Endodermal cell (in vitro differentiated cells): ENCODE measurements around the gene NCAPH2. TPM values are rescaled to one million over a fixed set of nuclear protein-coding genes. Genes with fewer than 3 reads are reported as not detected.

ENCODE experiments used
- DNase-seq: peaks from one replicate; pipeline ENCODE4 v3.0.0-alpha.2; 2017
- H3K27ac ChIP-seq: 2 replicates; pipeline ENCODE4 v1.5.1; 2013; ENCODE audit warnings: mild to moderate bottlenecking, low read depth, low read length, moderate library complexity
- H3K27me3 ChIP-seq: 2 replicates; pipeline ENCODE4 v1.6.1; 2013; ENCODE audit warnings: mild to moderate bottlenecking, low read length, moderate library complexity; ENCODE audit not compliant: insufficient read depth, control insufficient read depth, poor library complexity, severe bottlenecking
- H3K36me3 ChIP-seq: 2 replicates; pipeline ENCODE4 v1.7.0; 2013; ENCODE audit warnings: mild to moderate bottlenecking, low read length, moderate library complexity; ENCODE audit not compliant: control insufficient read depth, insufficient read depth
- H3K4me1 ChIP-seq: one replicate; pipeline ENCODE4 v1.7.0; 2013; ENCODE audit warnings: low read length; ENCODE audit not compliant: control insufficient read depth, insufficient read depth
- H3K4me3 ChIP-seq: 2 replicates; pipeline ENCODE4 v1.5.1; 2013; ENCODE audit warnings: mild to moderate bottlenecking, low read length, moderate library complexity
- H3K9ac ChIP-seq: 2 replicates; pipeline ENCODE4 v1.6.1; 2013; ENCODE audit warnings: mild to moderate bottlenecking, low read length, moderate library complexity; ENCODE audit not compliant: poor library complexity, severe bottlenecking; ENCODE audit errors: extremely low read depth
- H3K9me3 ChIP-seq: 2 replicates; pipeline ENCODE4 v1.6.1; 2013; ENCODE audit warnings: mild to moderate bottlenecking, low read length, moderate library complexity; ENCODE audit not compliant: control insufficient read depth
- H3K27ac Mint-ChIP-seq: 2 replicates; pipeline ENCODE4 v1.8.0; 2020; ENCODE audit warnings: mixed read lengths
- H3K27me3 Mint-ChIP-seq: 2 replicates; pipeline ENCODE4 v1.8.0; 2021; ENCODE audit warnings: mild to moderate bottlenecking, mixed read lengths; ENCODE audit not compliant: insufficient read depth
- H3K36me3 Mint-ChIP-seq: 2 replicates; pipeline ENCODE4 v1.8.0; 2020; ENCODE audit warnings: low read depth, mixed read lengths
- H3K4me1 Mint-ChIP-seq: 2 replicates; pipeline ENCODE4 v1.8.0; 2020; ENCODE audit warnings: mixed read lengths
- H3K4me3 Mint-ChIP-seq: 2 replicates; pipeline ENCODE4 v1.8.0; 2020; ENCODE audit warnings: mild to moderate bottlenecking, moderate library complexity, mixed read lengths
- H3K9me3 Mint-ChIP-seq: 2 replicates; pipeline ENCODE4 v1.8.0; 2020; ENCODE audit warnings: mild to moderate bottlenecking, mixed read lengths
- WGBS, 2 experiments: methylation state at CpG; one replicate each; pipeline versions ENCODE4 v1.1.5 to v1.1.7; 2013; ENCODE audit warnings: missing lambda C conversion rate in 2 of 2, mixed read lengths in 1 of 2; ENCODE audit not compliant: insufficient coverage in 1 of 2, insufficient read length in 1 of 2; 5-methylcytosine and 5-hydroxymethylcytosine counted together
- total RNA-seq, 2 donors: library from RNA; stranded (reverse); fragmentation: NEBNext Ultra II Directional in 1 of 2; extraction: Animal tissue kit (Norgen Biotek cat#: 25700) in 1 of 2; gene quantifications; 2 replicates in 1 of 2; 3 replicates in 1 of 2; pipeline ENCODE4 v1.2.1, GENCODE V29; 2021
- TF ChIP-seq, protein P1 (sequence below): fragments of 200-600 bp; sonication (generic); conservative IDR thresholded peaks from 2 replicates; pipeline ENCODE4 v1.5.0; 2021; ENCODE audit warnings: antibody characterized with exemption, mild to moderate bottlenecking

NCAPH2 gene
- total RNA-seq, 2 donors from 2014 or later = 63.3 to 73.1 TPM

DNA sequence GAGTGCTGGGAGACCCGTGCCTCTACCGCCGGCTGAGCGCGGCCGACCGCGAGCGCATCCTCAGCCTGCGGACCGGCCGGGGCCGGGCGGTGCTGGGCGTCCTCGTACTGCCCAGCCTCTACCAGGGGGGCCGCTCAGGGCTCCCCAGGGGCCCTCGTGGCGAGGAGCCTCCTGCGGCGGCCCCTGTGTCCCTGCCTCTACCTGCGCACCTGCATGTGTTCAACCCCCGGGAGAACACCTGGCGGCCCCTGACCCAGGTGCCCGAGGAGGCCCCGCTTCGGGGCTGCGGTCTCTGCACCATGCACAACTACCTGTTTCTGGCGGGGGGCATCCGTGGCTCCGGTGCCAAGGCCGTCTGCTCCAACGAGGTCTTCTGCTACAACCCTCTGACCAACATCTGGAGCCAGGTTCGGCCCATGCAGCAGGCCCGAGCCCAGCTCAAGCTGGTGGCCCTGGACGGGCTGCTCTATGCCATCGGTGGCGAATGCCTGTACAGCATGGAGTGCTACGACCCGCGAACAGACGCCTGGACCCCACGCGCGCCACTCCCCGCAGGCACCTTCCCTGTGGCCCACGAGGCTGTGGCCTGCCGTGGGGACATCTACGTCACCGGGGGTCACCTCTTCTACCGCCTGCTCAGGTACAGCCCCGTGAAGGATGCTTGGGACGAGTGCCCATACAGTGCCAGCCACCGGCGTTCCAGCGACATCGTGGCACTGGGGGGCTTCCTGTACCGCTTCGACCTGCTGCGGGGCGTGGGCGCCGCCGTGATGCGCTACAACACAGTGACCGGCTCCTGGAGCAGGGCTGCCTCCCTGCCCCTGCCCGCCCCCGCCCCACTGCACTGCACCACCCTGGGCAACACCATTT lies 41.1 kb downstream of the NCAPH2 start:
- Histone ChIP-seq H3K27me3 (peaks cover 11% of the 10 kb centered on the region), H3K36me3 (no peaks in the 10 kb centered on the region), H3K9ac (no peak overlapping the region), H3K4me1 (no peaks in the 10 kb centered on the region), H3K9me3 (no peaks in the 10 kb centered on the region), H3K27ac (no peak overlapping the region), H3K4me3 (no peak overlapping the region)
- Mint-ChIP-seq H3K4me3 (no peak overlapping the region), H3K27ac (no peak overlapping the region), H3K4me1 (peaks cover 3% of the 10 kb centered on the region), H3K9me3 (no peaks in the 10 kb centered on the region), H3K36me3 (no peaks in the 10 kb centered on the region), H3K27me3 (peaks cover 18% of the 10 kb centered on the region)
- DNase-seq = no peak
- TF ChIP-seq, protein P1, sequence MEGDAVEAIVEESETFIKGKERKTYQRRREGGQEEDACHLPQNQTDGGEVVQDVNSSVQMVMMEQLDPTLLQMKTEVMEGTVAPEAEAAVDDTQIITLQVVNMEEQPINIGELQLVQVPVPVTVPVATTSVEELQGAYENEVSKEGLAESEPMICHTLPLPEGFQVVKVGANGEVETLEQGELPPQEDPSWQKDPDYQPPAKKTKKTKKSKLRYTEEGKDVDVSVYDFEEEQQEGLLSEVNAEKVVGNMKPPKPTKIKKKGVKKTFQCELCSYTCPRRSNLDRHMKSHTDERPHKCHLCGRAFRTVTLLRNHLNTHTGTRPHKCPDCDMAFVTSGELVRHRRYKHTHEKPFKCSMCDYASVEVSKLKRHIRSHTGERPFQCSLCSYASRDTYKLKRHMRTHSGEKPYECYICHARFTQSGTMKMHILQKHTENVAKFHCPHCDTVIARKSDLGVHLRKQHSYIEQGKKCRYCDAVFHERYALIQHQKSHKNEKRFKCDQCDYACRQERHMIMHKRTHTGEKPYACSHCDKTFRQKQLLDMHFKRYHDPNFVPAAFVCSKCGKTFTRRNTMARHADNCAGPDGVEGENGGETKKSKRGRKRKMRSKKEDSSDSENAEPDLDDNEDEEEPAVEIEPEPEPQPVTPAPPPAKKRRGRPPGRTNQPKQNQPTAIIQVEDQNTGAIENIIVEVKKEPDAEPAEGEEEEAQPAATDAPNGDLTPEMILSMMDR = no peak
- WGBS, 2 experiments = 95% methylated on average over 31 to 68 of the region's 68 CpGs

DNA sequence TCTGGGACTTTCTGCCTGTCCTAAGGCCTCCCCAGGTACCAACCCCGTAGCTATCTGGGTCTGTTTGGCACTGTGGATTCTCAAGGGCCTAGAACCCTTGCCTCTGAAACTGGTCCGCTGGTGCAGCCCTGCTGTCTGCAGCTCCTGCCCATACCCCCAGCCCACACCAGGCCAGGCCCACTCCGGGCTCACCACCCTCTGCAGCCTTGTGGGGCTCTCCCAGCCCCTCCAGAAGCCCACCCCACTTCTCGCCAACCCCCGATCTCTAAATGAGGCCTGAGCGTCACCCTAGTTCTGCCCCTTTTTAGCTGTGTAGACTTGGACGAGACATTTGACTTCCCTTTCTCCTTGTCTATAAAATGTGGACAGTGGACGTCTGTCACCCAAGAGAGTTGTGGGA lies 42.4 kb downstream of the NCAPH2 start:
- peaks cover 3% of the 10 kb centered on the region for H3K4me1 Mint-ChIP-seq
- H3K36me3 ChIP-seq = no peaks in the 10 kb centered on the region
- peaks cover 8% of the 10 kb centered on the region for H3K27me3 Mint-ChIP-seq
- no peaks in the 10 kb centered on the region for H3K27me3 ChIP-seq
- H3K9me3 Mint-ChIP-seq = no peaks in the 10 kb centered on the region
- no peaks in the 10 kb centered on the region for H3K9me3 ChIP-seq
- no peak overlapping the region for H3K27ac ChIP-seq
- H3K36me3 Mint-ChIP-seq = no peaks in the 10 kb centered on the region
- TF ChIP-seq, protein P1 = no peak
- no peaks in the 10 kb centered on the region for H3K4me1 ChIP-seq
- H3K9ac ChIP-seq = no peak overlapping the region
- no peak overlapping the region for H3K4me3 Mint-ChIP-seq
- no peak overlapping the region for H3K27ac Mint-ChIP-seq
- no peak overlapping the region for H3K4me3 ChIP-seq
- DNase-seq = no peak
- 92 to 95% methylated on average over 7 to 8 of the region's 8 CpGs for WGBS, 2 experiments

DNA sequence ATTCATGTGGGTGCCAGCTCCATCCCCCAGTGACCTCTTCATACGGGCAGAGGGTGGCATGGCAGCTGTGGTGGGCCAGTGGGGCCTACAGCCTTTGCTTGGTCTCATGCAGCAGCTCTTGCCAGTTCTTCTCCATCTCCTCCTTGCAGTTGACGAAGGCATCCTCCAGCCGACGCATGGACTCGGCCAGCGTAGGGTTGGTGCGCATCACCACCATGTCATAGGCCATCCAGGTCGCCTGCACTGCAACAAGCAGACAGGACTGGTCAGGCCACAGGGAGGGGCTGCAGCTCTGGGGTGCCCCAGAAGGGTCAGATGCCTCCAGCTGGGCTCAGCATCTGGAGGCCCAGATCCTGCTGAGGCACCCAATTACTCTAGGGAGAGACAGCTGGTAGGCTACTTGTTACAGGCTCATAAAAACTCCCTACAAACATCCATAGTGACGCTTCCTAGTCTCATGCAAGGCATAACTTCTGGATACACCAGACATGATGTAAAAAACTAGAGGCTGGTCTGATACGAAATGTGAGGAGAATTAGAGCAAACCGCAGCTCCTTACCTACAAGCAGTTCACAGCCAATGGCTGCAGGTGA lies 43.2 kb downstream of the NCAPH2 start:
- H3K27me3 Mint-ChIP-seq = peaks cover 4% of the 10 kb centered on the region
- no peaks in the 10 kb centered on the region for H3K4me1 ChIP-seq
- H3K4me1 Mint-ChIP-seq = peaks cover 3% of the 10 kb centered on the region
- 93 to 94% methylated on average over 5 to 11 of the region's 11 CpGs for WGBS, 2 experiments
- no peak overlapping the region for H3K27ac ChIP-seq
- H3K36me3 Mint-ChIP-seq = no peaks in the 10 kb centered on the region
- H3K27me3 ChIP-seq = no peaks in the 10 kb centered on the region
- H3K9me3 ChIP-seq = no peaks in the 10 kb centered on the region
- no peaks in the 10 kb centered on the region for H3K36me3 ChIP-seq
- H3K4me3 ChIP-seq = no peak overlapping the region
- H3K9ac ChIP-seq = no peak overlapping the region
- no peak overlapping the region for H3K4me3 Mint-ChIP-seq
- DNase-seq = no peak
- TF ChIP-seq, protein P1 = no peak
- H3K27ac Mint-ChIP-seq = no peak overlapping the region
- no peaks in the 10 kb centered on the region for H3K9me3 Mint-ChIP-seq
